K562 (cell line): ENCODE data around the gene LMNB1. TPM values are rescaled to one million over a fixed set of nuclear protein-coding genes. Genes with fewer than 3 reads are reported as not detected.

Source experiments
- ATF2 ChIP-seq: sonication (generic); formaldehyde crosslinking; IDR thresholded peaks from 2 replicates; pipeline ENCODE4 v1.8.1; 2022; ENCODE audit warnings: missing genetic modification reagents
- CBX3 ChIP-seq, 2 experiments: IDR thresholded peaks; 1 replicate in 1 of 2; 2 replicates in 1 of 2; pipeline ENCODE4 v1.6.1; 2012; ENCODE audit warnings: inconsistent platforms in 2 of 2, low read length in 2 of 2, borderline replicate concordance in 1 of 2, control low read depth in 1 of 2
- EP300 ChIP-seq: IDR thresholded peaks from 2 replicates; pipeline ENCODE4 v1.6.1; 2012; ENCODE audit warnings: low read length, improper control_type of control experiment
- HMGN3 ChIP-seq: IDR thresholded peaks from 2 replicates; pipeline ENCODE4 v1.6.1; 2011; ENCODE audit warnings: borderline replicate concordance, low read depth, mild to moderate bottlenecking, mixed read lengths, low read length; ENCODE audit not compliant: insufficient read length; ENCODE audit errors: extremely low read depth
- MEIS2 ChIP-seq: fragments of 450-650 bp; IDR thresholded peaks from 2 replicates; pipeline ENCODE4 v1.6.1; 2014; ENCODE audit warnings: mild to moderate bottlenecking; ENCODE audit not compliant: partially characterized antibody
- MXI1 ChIP-seq: IDR thresholded peaks from 2 replicates; pipeline ENCODE4 v1.6.1; 2011; ENCODE audit warnings: low read depth, mild to moderate bottlenecking, improper control_type of control experiment, low read length
- POLR2G ChIP-seq: fragments of 200-400 bp; formaldehyde crosslinking; IDR thresholded peaks from 2 replicates; pipeline ENCODE4 v1.6.1; 2017; ENCODE audit warnings: low read depth, mild to moderate bottlenecking, antibody characterized with exemption, low read length, moderate library complexity
- SMAD4 ChIP-seq: fragments of 250-450 bp; sonication (Bioruptor Pico); conservative IDR thresholded peaks from 2 replicates; pipeline ENCODE4 v1.8.0; 2021; ENCODE audit warnings: inconsistent platforms, mild to moderate bottlenecking, moderate library complexity
- TBP ChIP-seq: optimal IDR thresholded peaks from 2 replicates; pipeline ENCODE3; 2011; ENCODE audit warnings: low read depth, low read length, improper control_type of control experiment
- VEZF1 ChIP-seq: fragments of 200-800 bp; sonication (Bioruptor generic); IDR thresholded peaks from 2 replicates; pipeline ENCODE4 v1.6.1; 2017; ENCODE audit warnings: missing genetic modification characterization, missing compliant biosample characterization
- ZBTB26 ChIP-seq: fragments of 450-650 bp; formaldehyde crosslinking; IDR thresholded peaks from 2 replicates; pipeline ENCODE4 v1.4.0; 2022; ENCODE audit warnings: missing genetic modification characterization
- ZBTB8A ChIP-seq: fragments of 450-650 bp; IDR thresholded peaks from 2 replicates; pipeline ENCODE4 v1.6.1; 2018; ENCODE audit warnings: mild to moderate bottlenecking, moderate library complexity; ENCODE audit not compliant: partially characterized antibody
- ZNF133 ChIP-seq: fragments of 250-450 bp; sonication (Bioruptor Pico); IDR thresholded peaks from 2 replicates; pipeline ENCODE4 v1.4.0; 2020; ENCODE audit warnings: mild to moderate bottlenecking
- ZNF212 ChIP-seq: fragments of 450-650 bp; formaldehyde crosslinking; IDR thresholded peaks from 2 replicates; pipeline ENCODE4 v1.4.0; 2020; ENCODE audit warnings: mild to moderate bottlenecking
- ZNF785 ChIP-seq: fragments of 250-450 bp; sonication (Bioruptor Pico); IDR thresholded peaks from 2 replicates; pipeline ENCODE4 v1.4.0; 2020; ENCODE audit warnings: mild to moderate bottlenecking
- polyA plus RNA-seq, 8 experiments: library from polyadenylated mRNA; depleted of rRNA in 4 of 8; stranded (reverse) in 5 of 8; unstranded in 3 of 8; fragments of >200 nt; fragmentation: Nextera tagmentation in 2 of 8; fragmentation: Illumina TruSeq in 1 of 8; extraction: Ambion mirVana in 2 of 8; extraction: Trizol in 1 of 8; gene quantifications; 2 replicates each; pipeline versions ENCODE4 v1.2.1 to v1.2.3, GENCODE V29; 2011 to 2014; ENCODE audit warnings: inconsistent platforms in 1 of 8, missing spikeins in 1 of 8
- total RNA-seq, 7 experiments: library from RNA; depleted of rRNA in 6 of 7; stranded (reverse); fragments of >200 nt in 6 of 7; fragmentation: Illumina TruSeq in 2 of 7; extraction: Trizol in 2 of 7; gene quantifications; 2 replicates each; pipeline versions ENCODE4 v1.2.1 to v1.2.3, GENCODE V29; 2011 to 2021; ENCODE audit warnings: low replicate concordance in 1 of 7
- TF ChIP-seq, protein P1 (sequence below): fragments of 450-650 bp; IDR thresholded peaks from 2 replicates; pipeline ENCODE4 v1.6.1; 2014; ENCODE audit warnings: low read depth, mild to moderate bottlenecking, moderate library complexity, borderline replicate concordance
- TF ChIP-seq, protein P2 (sequence below): sonication (generic); IDR thresholded peaks from 2 replicates; pipeline ENCODE4 v1.6.1; 2016
- TF ChIP-seq, protein P3 (sequence below): sonication (generic); formaldehyde crosslinking; IDR thresholded peaks from 2 replicates; pipeline ENCODE4 v1.8.0; 2022; ENCODE audit warnings: mild to moderate bottlenecking, low read depth, missing genetic modification reagents

The LMNB1 gene
- total and polyA plus RNA-seq, 9 of the 15 experiments (the other 6 are each of a cell fraction or from before 2014, with no cell fraction given) = 2.8 to 190 (median 131) TPM

DNA sequence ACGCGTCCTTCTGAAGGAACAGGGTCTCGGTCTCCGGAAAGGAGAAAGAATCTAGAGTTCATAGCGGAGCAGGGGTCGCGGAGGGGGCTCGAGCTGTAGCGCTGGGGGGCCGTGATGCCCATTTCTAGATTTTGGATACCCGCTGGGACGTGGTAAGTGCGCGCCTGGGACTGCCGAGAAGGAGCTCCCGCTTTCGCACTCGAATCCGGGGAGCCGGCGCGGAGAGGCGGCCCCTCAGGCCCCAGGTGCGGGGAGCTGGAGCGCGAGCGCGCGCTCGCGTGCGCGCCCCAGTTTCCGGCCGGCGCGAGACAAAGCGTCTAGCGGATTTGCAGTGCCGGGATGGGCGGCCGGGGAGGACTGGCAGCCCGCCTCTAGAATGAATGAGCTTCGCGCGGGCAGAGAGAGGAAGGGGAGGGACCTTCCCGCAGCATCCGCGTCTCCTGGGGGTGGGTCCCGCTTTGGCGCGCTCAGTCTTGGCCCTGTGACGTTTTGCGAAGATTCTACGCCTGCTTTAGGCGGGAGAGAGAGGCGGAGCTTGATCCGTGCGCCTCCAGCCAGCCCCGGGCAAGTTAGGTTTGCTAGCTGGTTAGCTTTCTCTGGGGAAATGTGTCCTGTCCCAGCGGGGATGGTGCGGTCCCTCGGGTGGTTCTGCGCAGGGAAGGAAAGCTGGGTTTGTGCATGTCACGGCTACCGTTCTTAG is 1.2 kb downstream of the LMNB1 start (continued):
- TF ChIP-seq MXI1 = no peak
- TF ChIP-seq POLR2G = peak; percentile 93
- peak; percentile 9; the same call in 1 of the 2 replicates for TF ChIP-seq VEZF1 (CRISPR knock-in tag)
- TF ChIP-seq, protein P1, sequence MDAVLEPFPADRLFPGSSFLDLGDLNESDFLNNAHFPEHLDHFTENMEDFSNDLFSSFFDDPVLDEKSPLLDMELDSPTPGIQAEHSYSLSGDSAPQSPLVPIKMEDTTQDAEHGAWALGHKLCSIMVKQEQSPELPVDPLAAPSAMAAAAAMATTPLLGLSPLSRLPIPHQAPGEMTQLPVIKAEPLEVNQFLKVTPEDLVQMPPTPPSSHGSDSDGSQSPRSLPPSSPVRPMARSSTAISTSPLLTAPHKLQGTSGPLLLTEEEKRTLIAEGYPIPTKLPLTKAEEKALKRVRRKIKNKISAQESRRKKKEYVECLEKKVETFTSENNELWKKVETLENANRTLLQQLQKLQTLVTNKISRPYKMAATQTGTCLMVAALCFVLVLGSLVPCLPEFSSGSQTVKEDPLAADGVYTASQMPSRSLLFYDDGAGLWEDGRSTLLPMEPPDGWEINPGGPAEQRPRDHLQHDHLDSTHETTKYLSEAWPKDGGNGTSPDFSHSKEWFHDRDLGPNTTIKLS = 0 out of 2 replicates have a peak, but pooled peaks have one; percentile 9
- TF ChIP-seq MEIS2 = peak; percentile 48
- no peak; the same call in 1 of the 2 replicates for TF ChIP-seq ZBTB26
- TF ChIP-seq ATF2 = no peak
- TF ChIP-seq, protein P2, sequence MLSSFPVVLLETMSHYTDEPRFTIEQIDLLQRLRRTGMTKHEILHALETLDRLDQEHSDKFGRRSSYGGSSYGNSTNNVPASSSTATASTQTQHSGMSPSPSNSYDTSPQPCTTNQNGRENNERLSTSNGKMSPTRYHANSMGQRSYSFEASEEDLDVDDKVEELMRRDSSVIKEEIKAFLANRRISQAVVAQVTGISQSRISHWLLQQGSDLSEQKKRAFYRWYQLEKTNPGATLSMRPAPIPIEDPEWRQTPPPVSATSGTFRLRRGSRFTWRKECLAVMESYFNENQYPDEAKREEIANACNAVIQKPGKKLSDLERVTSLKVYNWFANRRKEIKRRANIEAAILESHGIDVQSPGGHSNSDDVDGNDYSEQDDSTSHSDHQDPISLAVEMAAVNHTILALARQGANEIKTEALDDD = peak; percentile 97
- TF ChIP-seq ZBTB8A = no peak
- TF ChIP-seq SMAD4 (CRISPR knock-in tag) = peak; percentile 82
- TF ChIP-seq, protein P3, sequence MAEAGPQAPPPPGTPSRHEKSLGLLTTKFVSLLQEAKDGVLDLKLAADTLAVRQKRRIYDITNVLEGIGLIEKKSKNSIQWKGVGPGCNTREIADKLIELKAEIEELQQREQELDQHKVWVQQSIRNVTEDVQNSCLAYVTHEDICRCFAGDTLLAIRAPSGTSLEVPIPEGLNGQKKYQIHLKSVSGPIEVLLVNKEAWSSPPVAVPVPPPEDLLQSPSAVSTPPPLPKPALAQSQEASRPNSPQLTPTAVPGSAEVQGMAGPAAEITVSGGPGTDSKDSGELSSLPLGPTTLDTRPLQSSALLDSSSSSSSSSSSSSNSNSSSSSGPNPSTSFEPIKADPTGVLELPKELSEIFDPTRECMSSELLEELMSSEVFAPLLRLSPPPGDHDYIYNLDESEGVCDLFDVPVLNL = peak; percentile 87; the same call in 1 of the 2 replicates
- peak; percentile 92 for TF ChIP-seq TBP
- TF ChIP-seq EP300 = peak; percentile 11; the same call in 1 of the 2 replicates
- no peak for TF ChIP-seq ZNF785
- peak; percentile 60 for TF ChIP-seq HMGN3
- no peak for TF ChIP-seq ZNF133
- TF ChIP-seq ZNF212 (CRISPR knock-in tag) = no peak
- peak in 1 of 2 experiments; percentile 75; a peak in 1 of 3 replicates for TF ChIP-seq CBX3 (IDR thresholded peaks at IDR 0.05; ENCODE audit: borderline replicate concordance in 1 of 2, low read length in 2 of 2)
